OCI-LY7 (cell line): Measurements from ENCODE around the gene ABCA7. TPM values are rescaled to one million over a fixed set of nuclear protein-coding genes. Genes with fewer than 3 reads are reported as not detected.

Experiments used
- BruUV-seq: library from RNA; stranded (reverse); fragments of 400-500 nt; replicated peaks from 2 replicates; lab custom pipeline; 2021; lab: Mats Ljungman, UMichigan
- CTCF ChIA-PET: fragments of 300-600 bp; sonication (Branson Sonifier 250); formaldehyde crosslinking; loops from one replicate; lab custom pipeline; 2022; ENCODE audit warnings: antibody characterized with exemption; ENCODE audit not compliant: unreplicated experiment; lab: Charles Lee
- POLR2A ChIA-PET: fragments of 300-600 bp; sonication (Branson Sonifier 250); formaldehyde crosslinking; loops from one replicate; lab custom pipeline; 2022; ENCODE audit warnings: antibody characterized with exemption; lab: Charles Lee
- DNase-seq: peaks from one replicate; pipeline ENCODE4 v3.0.0-alpha.2; 2015; ENCODE audit warnings: low spot score
- H2AFZ ChIP-seq: fragments of 200-600 bp; sonication (generic), shearing (Covaris generic); 2 replicates; pipeline ENCODE4 v1.6.1; 2014; ENCODE audit warnings: mild to moderate bottlenecking, antibody characterized with exemption, low read length, moderate library complexity
- H3K27ac ChIP-seq: fragments of 200-600 bp; sonication (generic); 2 replicates; pipeline ENCODE4 v1.5.1; 2014; ENCODE audit warnings: mixed run types, low read depth, mild to moderate bottlenecking, moderate library complexity, low read length, inconsistent platforms; ENCODE audit not compliant: poor library complexity, severe bottlenecking
- H3K36me3 ChIP-seq: fragments of 200-600 bp; sonication (generic); 2 replicates; pipeline ENCODE4 v1.6.1; 2014; ENCODE audit warnings: mild to moderate bottlenecking, antibody characterized with exemption, low read length, moderate library complexity, mixed read lengths; ENCODE audit not compliant: insufficient read depth
- H3K4me1 ChIP-seq: fragments of 200-600 bp; sonication (generic); 2 replicates; pipeline ENCODE4 v1.5.1; 2014; ENCODE audit warnings: mild to moderate bottlenecking, low read length; ENCODE audit not compliant: insufficient read depth, poor library complexity, severe bottlenecking
- H3K4me2 ChIP-seq: fragments of 200-600 bp; sonication (generic); 2 replicates; pipeline ENCODE4 v1.6.1; 2014; ENCODE audit warnings: mild to moderate bottlenecking, low read length
- H3K4me3 ChIP-seq: fragments of 200-600 bp; sonication (generic); 2 replicates; pipeline ENCODE4 v1.5.1; 2014; ENCODE audit warnings: mild to moderate bottlenecking, low read depth, low read length; ENCODE audit not compliant: poor library complexity, severe bottlenecking
- H3K79me2 ChIP-seq: fragments of 200-600 bp; sonication (generic); 2 replicates; pipeline ENCODE4 v1.6.1; 2016; ENCODE audit warnings: low read depth, mild to moderate bottlenecking, low read length, moderate library complexity, mixed read lengths; ENCODE audit not compliant: insufficient read depth
- H3K9me2 ChIP-seq: fragments of 200-600 bp; sonication (generic); 2 replicates; pipeline ENCODE4 v1.6.1; 2016; ENCODE audit warnings: mild to moderate bottlenecking, low read length, mixed read lengths; ENCODE audit not compliant: insufficient read depth
- H3K9me3 ChIP-seq: fragments of 200-600 bp; sonication (generic); 2 replicates; pipeline ENCODE4 v1.6.1; 2014; ENCODE audit warnings: mild to moderate bottlenecking, mixed run types, low read length, mixed read lengths
- H4K20me1 ChIP-seq: fragments of 200-600 bp; sonication (generic); 2 replicates; pipeline ENCODE4 v1.6.1; 2014; ENCODE audit warnings: mild to moderate bottlenecking, antibody characterized with exemption, low read length, moderate library complexity, mixed read lengths; ENCODE audit not compliant: insufficient read depth
- CTCF ChIP-seq: fragments of 200-600 bp; sonication (generic); conservative IDR thresholded peaks from 2 replicates; pipeline ENCODE4 v1.5.1; 2014; ENCODE audit warnings: mild to moderate bottlenecking, antibody characterized with exemption, low read length, moderate library complexity, mixed read lengths
- EZH2phosphoT487 ChIP-seq: fragments of 200-600 bp; sonication (generic); IDR thresholded peaks from 2 replicates; pipeline ENCODE4 v1.6.1; 2018; ENCODE audit warnings: low read depth, borderline replicate concordance, mild to moderate bottlenecking, mixed run types, antibody characterized with exemption, low read length, moderate library complexity, mixed read lengths
- intact Hi-C: fragments of 100-400 bp; cut with micrococcal nuclease; formaldehyde crosslinking; loops from one replicate; pipeline ENCODE4 v1.10.0; 2022; ENCODE audit not compliant: unreplicated experiment
- total RNA-seq, 2 experiments: library from RNA; depleted of rRNA in 1 of 2; stranded (reverse); fragments of >200 nt in 1 of 2; shearing (Covaris generic) in 1 of 2; gene quantifications; 2 replicates each; pipeline ENCODE4 v1.2.3, GENCODE V29; 2014 to 2022

The ABCA7 gene
- total RNA-seq, 2 experiments from 2014 or later = 43.3 to 66.6 TPM

GRCh38 chr19:1061987-1062386, 22.1 kb downstream of the ABCA7 start:
- H3K36me3 ChIP-seq = peaks cover 7% of the 10 kb centered on the region; the same call in 1 of the 2 replicates
- no peak overlapping the region for H3K4me3 ChIP-seq
- H3K79me2 ChIP-seq = no peaks in the 10 kb centered on the region
- no peak for DNase-seq
- no peaks in the 10 kb centered on the region for H3K9me2 ChIP-seq
- no peaks in the 10 kb centered on the region for H4K20me1 ChIP-seq
- ChIA-PET CTCF (no interaction called here), POLR2A (no interaction called here)
- H3K4me1 ChIP-seq = peaks cover 55% of the 10 kb centered on the region
- H3K4me2 ChIP-seq = no peak overlapping the region
- no peak for TF ChIP-seq EZH2phosphoT487
- TF ChIP-seq CTCF = no peak
- BruUV-seq = no TSS peak
- intact Hi-C loops = no loop called here
- no peak overlapping the region for H3K27ac ChIP-seq
- H3K9me3 ChIP-seq = no peaks in the 10 kb centered on the region
- no peak overlapping the region for H2AFZ ChIP-seq

DNA sequence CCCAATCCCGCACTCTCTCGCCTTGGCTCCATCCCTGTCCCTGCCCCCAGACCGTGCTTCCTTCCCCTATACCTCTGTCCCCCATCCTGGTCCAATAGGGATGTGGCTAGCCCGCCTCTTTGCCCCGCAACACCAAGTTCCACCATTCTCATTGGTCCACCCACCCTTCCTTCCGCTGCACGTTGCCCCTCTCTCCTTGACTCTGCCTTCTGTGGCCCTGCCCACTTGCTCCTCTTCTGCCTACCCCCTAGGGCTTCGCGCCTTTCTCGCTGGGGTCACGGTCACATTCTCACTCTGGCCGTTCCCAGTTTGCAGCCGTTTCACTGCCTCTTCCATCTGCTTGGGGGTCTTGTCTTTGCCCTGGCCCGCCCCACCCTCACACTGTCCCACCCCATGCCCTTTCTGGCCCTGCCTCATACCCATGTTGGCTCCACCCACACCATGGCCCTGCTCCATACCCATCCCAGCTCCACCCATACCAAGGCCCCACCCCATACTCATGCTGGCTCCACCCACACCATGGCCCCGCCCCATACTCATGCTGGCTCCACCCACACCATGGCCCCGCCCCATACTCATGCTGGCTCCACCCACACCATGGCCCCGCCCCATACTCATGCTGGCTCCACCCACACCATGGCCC, 22.6 kb downstream of the ABCA7 start:
- Histone ChIP-seq H3K4me1 (peaks cover 50% of the 10 kb centered on the region), H3K27ac (no peak overlapping the region), H3K36me3 (peaks cover 7% of the 10 kb centered on the region; the same call in 1 of the 2 replicates), H4K20me1 (no peaks in the 10 kb centered on the region), H3K4me3 (no peak overlapping the region), H3K79me2 (no peaks in the 10 kb centered on the region), H3K9me3 (no peaks in the 10 kb centered on the region), H2AFZ (no peak overlapping the region), H3K9me2 (no peaks in the 10 kb centered on the region), H3K4me2 (no peak overlapping the region)
- ChIA-PET POLR2A (no interaction called here), CTCF (no interaction called here)
- DNase-seq = peak; percentile 71
- no TSS peak for BruUV-seq
- TF ChIP-seq EZH2phosphoT487 (no peak), CTCF (no peak)
- intact Hi-C loops = no loop called here

DNA sequence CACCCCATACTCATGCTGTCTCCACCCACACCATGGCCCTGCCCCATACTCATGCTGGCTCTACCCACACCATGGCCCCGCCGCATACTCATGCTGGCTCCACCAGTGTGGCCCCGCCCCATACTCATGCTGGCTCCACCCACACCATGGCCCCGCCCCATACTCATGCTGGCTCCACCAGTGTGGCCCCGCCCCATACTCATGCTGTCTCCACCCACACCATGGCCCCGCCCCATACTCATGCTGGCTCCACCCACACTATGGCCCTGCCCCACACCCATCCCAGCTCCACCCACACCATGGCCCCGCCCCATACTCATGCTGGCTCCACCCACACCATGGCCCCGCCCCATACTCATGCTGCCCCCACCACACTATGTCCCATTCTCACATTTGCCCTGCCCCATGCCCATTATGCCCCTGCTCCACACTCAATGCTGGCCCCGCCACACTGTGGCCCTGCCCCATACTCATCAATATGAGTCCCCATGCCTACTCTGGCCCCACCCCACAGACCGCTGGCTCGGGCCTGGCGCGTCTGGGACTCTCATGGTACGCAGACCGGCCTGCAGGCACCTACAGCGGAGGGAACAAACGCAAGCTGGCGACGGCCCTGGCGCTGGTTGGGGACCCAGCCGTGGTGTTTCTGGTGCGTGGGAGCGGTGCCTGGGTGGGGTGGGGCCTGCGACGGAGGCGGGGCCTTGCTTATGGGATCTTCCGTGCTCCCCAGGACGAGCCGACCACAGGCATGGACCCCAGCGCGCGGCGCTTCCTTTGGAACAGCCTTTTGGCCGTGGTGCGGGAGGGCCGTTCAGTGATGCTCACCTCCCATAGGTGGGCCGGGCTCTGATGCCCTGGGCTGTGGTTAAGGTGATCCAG, 23.4 kb downstream of the ABCA7 start:
- Histone ChIP-seq H3K36me3 (peaks cover 9% of the 10 kb centered on the region; the same call in 1 of the 2 replicates), H3K4me2 (no peak overlapping the region), H3K9me3 (no peaks in the 10 kb centered on the region), H4K20me1 (no peaks in the 10 kb centered on the region), H3K79me2 (peaks cover 6% of the 10 kb centered on the region), H2AFZ (no peak overlapping the region), H3K9me2 (no peaks in the 10 kb centered on the region), H3K4me3 (no peak overlapping the region), H3K27ac (no peak overlapping the region), H3K4me1 (peaks cover 45% of the 10 kb centered on the region)
- peak; percentile 90 for DNase-seq
- intact Hi-C loops = no loop called here
- TF ChIP-seq CTCF (no peak), EZH2phosphoT487 (no peak)
- ChIA-PET CTCF (no interaction called here), POLR2A (no interaction called here)
- no TSS peak for BruUV-seq
